GM12801 (cell line): ENCODE measurements around the gene VAPA.

ENCODE experiments used
- CTCF ChIP-seq: IDR thresholded peaks from one replicate; pipeline ENCODE4 v1.5.1; 2011; ENCODE audit warnings: control low read depth; ENCODE audit not compliant: insufficient read length; ENCODE audit errors: extremely low read depth

Gene VAPA

GRCh38 chr18:9989481-9989880, 75.7 kb downstream of the VAPA start:
- TF ChIP-seq CTCF: no peak

GRCh38 chr18:9991011-9992000, 77.5 kb downstream of the VAPA start:
- TF ChIP-seq CTCF: no peak

GRCh38 chr18:9992300-9992972, 78.6 kb downstream of the VAPA start:
- no peak for TF ChIP-seq CTCF

- TF ChIP-seq CTCF: no peak
These were observed 79.2 kb downstream of the VAPA start for GRCh38 chr18:9992973-9993520.

GRCh38 chr18:9993521-9994025, 79.8 kb downstream of the VAPA start:
- no peak for TF ChIP-seq CTCF

- no peak for TF ChIP-seq CTCF
These were observed 80.3 kb downstream of the VAPA start for GRCh38 chr18:9994026-9994570.
